NCI-H345 treated with DMSO at 0.1 percent for 48 hours (cell line): ENCODE measurements around the gene ZNF486.
A peak's percentile ranks its signal among the peaks of the same experiment; 100 is the strongest.
"Not testable (repeated sequence)": the region's sequence is repeated elsewhere in the genome, so short reads cannot be mapped to it uniquely, and the experiment has no call there.

Experiments used
- DNase-seq: peaks from one replicate; lab custom pipeline; 2025; ENCODE audit not compliant: unreplicated experiment; lab: John Stamatoyannopoulos, UW

ZNF486 gene

GRCh38 chr19:20221605-20222004, 54.6 kb downstream of the ZNF486 start:
- not testable (repeated sequence) for DNase-seq

GRCh38 chr19:20233105-20233504, 66.1 kb downstream of the ZNF486 start:
- DNase-seq: no peak

- no peak for DNase-seq
These were observed 68.1 kb downstream of the ZNF486 start for GRCh38 chr19:20235156-20235555.

GRCh38 chr19:20237773-20238623, 71.0 kb downstream of the ZNF486 start:
- peak; percentile 46 for DNase-seq

- DNase-seq: no peak
These were observed 76.6 kb downstream of the ZNF486 start for GRCh38 chr19:20243629-20244028.

- no peak for DNase-seq
These were observed 77.3 kb downstream of the ZNF486 start for GRCh38 chr19:20244356-20244755.

- no peak for DNase-seq
These were observed 78.3 kb downstream of the ZNF486 start for GRCh38 chr19:20245309-20245708.

GRCh38 chr19:20247016-20247683, 80.1 kb downstream of the ZNF486 start:
- DNase-seq: peak; percentile 4

GRCh38 chr19:20248258-20248657, 81.2 kb downstream of the ZNF486 start:
- DNase-seq: not testable (repeated sequence)
